K562 (cell line): ENCODE data around the gene PRICKLE3. TPM values are rescaled to one million over a fixed set of nuclear protein-coding genes. Genes with fewer than 3 reads are reported as not detected.

Experiments
- ATAC-seq: fragments of 200-7000 bp; cut with Tn5 transposase; 3 replicates; pipeline ENCODE4 v1.9.1; 2020; ENCODE audit warnings: moderate library complexity
- BruUV-seq: library from RNA; stranded (reverse); fragments of 400-500 nt; replicated peaks from 2 replicates; lab custom pipeline; 2021; lab: Mats Ljungman, UMichigan
- CTCF ChIA-PET: fragments of 300-600 bp; formaldehyde crosslinking; extraction: SDS; loops from one replicate; lab custom pipeline; 2021; ENCODE audit warnings: low intra/inter-chr PET ratio; lab: Yijun Ruan, JAX
- POLR2A ChIA-PET: fragments of 300-600, 350-650 bp; sonication (Branson Sonifier 250); formaldehyde crosslinking; extraction: SDS; loops from one replicate; lab custom pipeline; 2021; ENCODE audit warnings: antibody characterized with exemption, inconsistent platforms; lab: Yijun Ruan, JAX
- DNase-seq, 4 experiments: peaks; one replicate each; pipeline versions ENCODE4 v3.0.0 to v3.0.0-alpha.2; 2011 to 2018; ENCODE audit warnings: low spot score in 3 of 4, mixed read lengths in 3 of 4; ENCODE audit errors: extremely low read depth in 1 of 4
- FAIRE-seq: peaks from 2 replicates; lab custom pipeline; 2011; peaks lifted over from hg19 to GRCh38; lab: Jason Lieb, UNC
- H2AFZ ChIP-seq: 2 replicates; pipeline ENCODE4 v1.6.0; 2011; ENCODE audit warnings: low read depth, low read length, control low read depth, inconsistent platforms
- H3K27ac ChIP-seq: fragments of 200-600 bp; 3 replicates; pipeline ENCODE4 v1.8.0; 2011; ENCODE audit warnings: low read depth, mild to moderate bottlenecking, control low read depth, inconsistent platforms, low read length, moderate library complexity, mixed read lengths; ENCODE audit errors: extremely low read depth
- H3K27me3 ChIP-seq, 2 experiments: fragments of 300-600 bp in 1 of 2; 2 replicates in 1 of 2; 3 replicates in 1 of 2; pipeline versions ENCODE4 v1.6.0 to v1.8.0; 2011; ENCODE audit warnings: inconsistent platforms in 2 of 2, low read length in 2 of 2, mild to moderate bottlenecking in 1 of 2, mixed read lengths in 1 of 2, moderate library complexity in 1 of 2; ENCODE audit not compliant: control insufficient read depth in 2 of 2, insufficient read depth in 2 of 2
- H3K36me3 ChIP-seq: fragments of 300-600 bp; 3 replicates; pipeline ENCODE4 v1.8.0; 2011; ENCODE audit warnings: mild to moderate bottlenecking, low read length, inconsistent platforms; ENCODE audit not compliant: control insufficient read depth, insufficient read depth
- H3K4me1 ChIP-seq, 2 experiments: fragments of 200-600 bp in 1 of 2; replicated peaks in 1 of 2; 2 replicates in 1 of 2; 3 replicates in 1 of 2; pipeline versions ENCODE4 v1.5.1 to v1.8.0; 2011; ENCODE audit warnings: inconsistent platforms in 2 of 2, low read length in 2 of 2, mild to moderate bottlenecking in 1 of 2, mixed read lengths in 1 of 2, moderate library complexity in 1 of 2; ENCODE audit not compliant: control insufficient read depth in 2 of 2, insufficient read depth in 2 of 2
- H3K4me2 ChIP-seq: 2 replicates; pipeline ENCODE4 v1.6.1; 2011; ENCODE audit warnings: low read length, control low read depth, inconsistent platforms, mixed read lengths; ENCODE audit not compliant: insufficient read depth
- H3K4me3 ChIP-seq: fragments of 200-600 bp; sonication (generic), shearing (Covaris generic); 2 replicates; pipeline ENCODE4 v1.5.1; 2016; ENCODE audit warnings: control low read depth, inconsistent platforms
- H3K79me2 ChIP-seq: fragments of 200-600 bp; 3 replicates; pipeline ENCODE4 v1.8.0; 2011; ENCODE audit warnings: low read length, inconsistent platforms; ENCODE audit not compliant: control insufficient read depth, insufficient read depth
- H3K9ac ChIP-seq, 2 experiments: 2 replicates each; pipeline versions ENCODE4 v1.6.0 to v1.6.1; 2011; ENCODE audit warnings: low read depth in 2 of 2, low read length in 2 of 2, control low read depth in 1 of 2, inconsistent platforms in 1 of 2, mild to moderate bottlenecking in 1 of 2, mixed read lengths in 1 of 2; ENCODE audit not compliant: insufficient read depth in 1 of 2
- H3K9me1 ChIP-seq: one replicate; pipeline ENCODE4 v1.6.0; 2011; ENCODE audit warnings: inconsistent platforms, mild to moderate bottlenecking, low read length, moderate library complexity; ENCODE audit not compliant: control insufficient read depth, insufficient read depth
- H3K9me3 ChIP-seq: replicated peaks from 2 replicates; pipeline ENCODE4 v1.5.1; 2011; ENCODE audit warnings: low read depth, low read length, inconsistent platforms; ENCODE audit not compliant: control insufficient read depth, insufficient read depth
- H4K20me1 ChIP-seq: replicated peaks from 2 replicates; pipeline ENCODE4 v1.6.1; 2011; ENCODE audit warnings: low read length, inconsistent platforms, mixed read lengths; ENCODE audit not compliant: control insufficient read depth, insufficient read depth
- ATF3 ChIP-seq, 2 experiments: fragments of 450-650 bp in 1 of 2; sonication (generic) in 1 of 2; formaldehyde crosslinking in 1 of 2; IDR thresholded peaks in 1 of 2; conservative IDR thresholded peaks in 1 of 2; 2 replicates each; pipeline versions ENCODE4 v1.6.1 to v1.8.1; 2016 to 2023; ENCODE audit warnings: mild to moderate bottlenecking in 2 of 2, moderate library complexity in 2 of 2, inconsistent platforms in 1 of 2, missing genetic modification reagents in 1 of 2
- FOXP1 ChIP-seq: sonication (generic); formaldehyde crosslinking; IDR thresholded peaks from 2 replicates; pipeline ENCODE4 v1.8.0; 2022; ENCODE audit warnings: mild to moderate bottlenecking, missing genetic modification reagents
- HDAC3 ChIP-seq: fragments of 450-650 bp; IDR thresholded peaks from 2 replicates; pipeline ENCODE4 v1.6.1; 2018; ENCODE audit warnings: borderline replicate concordance, mild to moderate bottlenecking, moderate library complexity; ENCODE audit not compliant: partially characterized antibody
- NR2C2 ChIP-seq, 2 experiments: fragments of 200-800 bp in 1 of 2; sonication (Bioruptor generic) in 1 of 2; sonication (generic) in 1 of 2; formaldehyde crosslinking in 1 of 2; IDR thresholded peaks; 2 replicates each; pipeline versions ENCODE4 v1.6.1 to v1.8.0; 2016 to 2022; ENCODE audit warnings: mild to moderate bottlenecking in 1 of 2, missing compliant biosample characterization in 1 of 2, missing genetic modification characterization in 1 of 2, missing genetic modification reagents in 1 of 2
- PBX2 ChIP-seq, 2 experiments: IDR thresholded peaks in 1 of 2; conservative IDR thresholded peaks in 1 of 2; 2 replicates each; pipeline ENCODE4 v1.6.1; 2016; ENCODE audit warnings: low read depth in 2 of 2, mild to moderate bottlenecking in 1 of 2, missing compliant biosample characterization in 1 of 2, missing genetic modification characterization in 1 of 2, moderate library complexity in 1 of 2
- PHB2 ChIP-seq: fragments of 450-650 bp; IDR thresholded peaks from 2 replicates; pipeline ENCODE4 v1.6.1; 2017; ENCODE audit warnings: low read depth
- SMAD2 ChIP-seq: fragments of 150-350 bp; IDR thresholded peaks from 2 replicates; pipeline ENCODE4 v1.6.1; 2014; ENCODE audit warnings: low read depth, mild to moderate bottlenecking, low read length
- ZBTB17 ChIP-seq: fragments of 450-650 bp; formaldehyde crosslinking; IDR thresholded peaks from 2 replicates; pipeline ENCODE4 v1.4.0; 2020; ENCODE audit warnings: mild to moderate bottlenecking
- ZNF134 ChIP-seq: fragments of 250-450 bp; sonication (Bioruptor Pico); conservative IDR thresholded peaks from 2 replicates; pipeline ENCODE4 v1.4.0; 2020
- ZNF79 ChIP-seq: fragments of 250-450 bp; sonication (Bioruptor Pico); IDR thresholded peaks from 2 replicates; pipeline ENCODE4 v1.4.0; 2020; ENCODE audit warnings: low read depth, mild to moderate bottlenecking, moderate library complexity
- ZSCAN29 ChIP-seq: fragments of 450-650 bp; IDR thresholded peaks from 2 replicates; pipeline ENCODE4 v1.6.1; 2017
- WGBS: fragments of 100-300 bp; shearing (Covaris generic); methylation state at CpG from one replicate; pipeline ENCODE4 v1.1.6; 2016; ENCODE audit warnings: low coverage, mixed read lengths; ENCODE audit not compliant: insufficient coverage; ENCODE audit errors: missing lambda C conversion rate; 5-methylcytosine and 5-hydroxymethylcytosine counted together
- in situ Hi-C: fragments of 300-500 bp; cut with MboI; formaldehyde crosslinking; loops from 4 replicates; pipeline ENCODE4 v1.15.0; 2018; ENCODE audit warnings: inconsistent platforms, mixed read lengths
- intact Hi-C: fragments of 100-400 bp; cut with micrococcal nuclease; formaldehyde crosslinking; loops from 2 replicates; pipeline ENCODE4 v1.14.2; 2022
- polyA plus RNA-seq, 8 experiments: library from polyadenylated mRNA; depleted of rRNA in 4 of 8; stranded (reverse) in 5 of 8; unstranded in 3 of 8; fragments of >200 nt; fragmentation: Nextera tagmentation in 2 of 8; fragmentation: Illumina TruSeq in 1 of 8; extraction: Ambion mirVana in 2 of 8; extraction: Trizol in 1 of 8; gene quantifications; 2 replicates each; pipeline versions ENCODE4 v1.2.1 to v1.2.3, GENCODE V29; 2011 to 2014; ENCODE audit warnings: inconsistent platforms in 1 of 8, missing spikeins in 1 of 8
- total RNA-seq, 7 experiments: library from RNA; depleted of rRNA in 6 of 7; stranded (reverse); fragments of >200 nt in 6 of 7; fragmentation: Illumina TruSeq in 2 of 7; extraction: Trizol in 2 of 7; gene quantifications; 2 replicates each; pipeline versions ENCODE4 v1.2.1 to v1.2.3, GENCODE V29; 2011 to 2021; ENCODE audit warnings: low replicate concordance in 1 of 7
- TF ChIP-seq, protein P1 (sequence below): fragments of 200-800 bp; sonication (Bioruptor generic); IDR thresholded peaks from 2 replicates; pipeline ENCODE4 v1.6.1; 2017; ENCODE audit warnings: missing genetic modification characterization, missing compliant biosample characterization
- TF ChIP-seq, protein P2 (sequence below): fragments of 250-450 bp; sonication (Bioruptor Pico); IDR thresholded peaks from 2 replicates; pipeline ENCODE4 v1.8.0; 2021; ENCODE audit warnings: borderline replicate concordance, mild to moderate bottlenecking, moderate library complexity; ENCODE audit not compliant: poor library complexity, severe bottlenecking

Gene PRICKLE3
- total and polyA plus RNA-seq, 9 of the 15 experiments (the other 6 are each of a cell fraction or from before 2014, with no cell fraction given) = 1.1 to 44.3 (median 14.0) TPM

DNA sequence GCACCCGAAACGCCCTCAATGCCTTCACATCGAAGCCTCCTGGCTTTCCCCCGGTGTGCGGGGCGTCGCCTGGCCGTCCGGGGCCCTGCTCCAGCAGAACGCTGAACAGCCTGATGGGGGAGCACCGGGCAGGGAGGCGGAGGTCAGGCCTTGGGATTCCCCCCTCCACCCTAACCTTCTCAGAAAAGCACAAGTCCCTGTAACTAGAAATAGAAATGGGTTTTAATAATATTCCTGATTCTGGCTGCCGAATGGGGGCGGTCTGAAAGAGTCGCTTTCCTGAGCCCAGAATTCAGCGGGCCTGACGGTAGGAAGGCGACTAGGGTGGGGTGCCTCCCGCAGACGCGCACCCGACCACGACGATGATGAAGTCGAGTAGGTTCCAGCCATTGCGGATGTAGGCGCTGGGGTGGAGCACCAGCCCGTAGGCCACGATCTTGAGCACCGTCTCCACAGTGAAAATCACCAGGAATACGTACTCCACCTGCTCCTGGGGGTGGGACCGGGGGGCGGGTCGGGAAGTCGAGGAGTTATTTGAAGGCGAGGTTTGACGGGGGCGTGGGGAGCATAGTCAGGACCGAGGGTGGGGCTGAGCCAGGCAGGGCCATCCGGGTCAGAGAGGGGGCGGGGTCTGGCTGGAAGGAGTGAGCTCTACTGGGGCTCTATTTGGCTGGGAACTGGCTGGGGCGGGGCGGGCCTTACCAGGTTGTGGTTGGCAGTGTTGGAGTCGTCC lies 44.5 kb upstream of the PRICKLE3 start (continued):
- TF ChIP-seq NR2C2 (CRISPR knock-in tag; IDR thresholded peaks at IDR 0.05) (no peak), NR2C2 (tag; IDR thresholded peaks at IDR 0.05) (peak; percentile 66)

- in situ Hi-C loops (no loop called here), intact Hi-C loops (no loop called here)
- H3K4me2 ChIP-seq = no peak overlapping the region
- WGBS = 47% methylated on average over 7 of the region's 17 CpGs
- ChIA-PET CTCF (no interaction called here), POLR2A (no interaction called here)
- H2AFZ ChIP-seq = no peak overlapping the region
- peaks cover 6 to 41% of the 10 kb centered on the region in 2 experiments; a peak in 4 of 5 replicates for H3K4me1 ChIP-seq
- H3K79me2 ChIP-seq = no peaks in the 10 kb centered on the region
- no peak for DNase-seq
- no peaks in the 10 kb centered on the region for H3K9me1 ChIP-seq
- H3K9me3 ChIP-seq = no peaks in the 10 kb centered on the region
- H3K27ac ChIP-seq = no peak overlapping the region
- H3K4me3 ChIP-seq = no peak overlapping the region
- peaks cover 0 to 17% of the 10 kb centered on the region in 2 experiments; a peak in 2 of 5 replicates for H3K27me3 ChIP-seq
- no peaks in the 10 kb centered on the region for H3K36me3 ChIP-seq
- FAIRE-seq = no peak
- no peaks in the 10 kb centered on the region for H4K20me1 ChIP-seq
- ATAC-seq = no peak
- BruUV-seq = no TSS peak
- H3K9ac ChIP-seq = no peak overlapping the region
- TF ChIP-seq, protein P1, sequence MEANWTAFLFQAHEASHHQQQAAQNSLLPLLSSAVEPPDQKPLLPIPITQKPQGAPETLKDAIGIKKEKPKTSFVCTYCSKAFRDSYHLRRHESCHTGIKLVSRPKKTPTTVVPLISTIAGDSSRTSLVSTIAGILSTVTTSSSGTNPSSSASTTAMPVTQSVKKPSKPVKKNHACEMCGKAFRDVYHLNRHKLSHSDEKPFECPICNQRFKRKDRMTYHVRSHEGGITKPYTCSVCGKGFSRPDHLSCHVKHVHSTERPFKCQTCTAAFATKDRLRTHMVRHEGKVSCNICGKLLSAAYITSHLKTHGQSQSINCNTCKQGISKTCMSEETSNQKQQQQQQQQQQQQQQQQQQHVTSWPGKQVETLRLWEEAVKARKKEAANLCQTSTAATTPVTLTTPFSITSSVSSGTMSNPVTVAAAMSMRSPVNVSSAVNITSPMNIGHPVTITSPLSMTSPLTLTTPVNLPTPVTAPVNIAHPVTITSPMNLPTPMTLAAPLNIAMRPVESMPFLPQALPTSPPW = no peak
- no peak for TF ChIP-seq ZSCAN29
- TF ChIP-seq, protein P2, sequence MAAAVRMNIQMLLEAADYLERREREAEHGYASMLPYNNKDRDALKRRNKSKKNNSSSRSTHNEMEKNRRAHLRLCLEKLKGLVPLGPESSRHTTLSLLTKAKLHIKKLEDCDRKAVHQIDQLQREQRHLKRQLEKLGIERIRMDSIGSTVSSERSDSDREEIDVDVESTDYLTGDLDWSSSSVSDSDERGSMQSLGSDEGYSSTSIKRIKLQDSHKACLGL = no peak
- TF ChIP-seq ZBTB17 (CRISPR knock-in tag) = no peak
- no peak for TF ChIP-seq SMAD2
- TF ChIP-seq ZNF79 (CRISPR knock-in tag) = no peak
- TF ChIP-seq PBX2 (CRISPR knock-in tag; IDR thresholded peaks at IDR 0.05; ENCODE audit: low read depth) = no peak
- TF ChIP-seq PBX2 (tag; conservative IDR thresholded peaks at IDR 0.05; ENCODE audit: low read depth) = no peak
- no peak for TF ChIP-seq FOXP1 (CRISPR knock-in tag)
- no peak for TF ChIP-seq ZNF134
- TF ChIP-seq HDAC3 = no peak
- no peak for TF ChIP-seq ATF3 (IDR thresholded peaks at IDR 0.05)
- TF ChIP-seq ATF3 (CRISPR knock-in tag; conservative IDR thresholded peaks at IDR 0.05) = no peak
- no peak for TF ChIP-seq PHB2
Observed at GRCh38 chrX:49228185-49228584, 42.0 kb upstream of the PRICKLE3 start.
